Cardiac muscle cell (in vitro differentiated cells and primary cell): ENCODE results near the gene HS6ST2. TPM values are rescaled to one million over a fixed set of nuclear protein-coding genes. Genes with fewer than 3 reads are reported as not detected.

ENCODE experiments used
- DNase-seq, 2 donors: peaks; one replicate each; pipeline versions ENCODE4 v3.0.0 to v3.0.0-alpha.2; 2010 to 2017; ENCODE audit warnings: low read depth in 1 of 2, low spot score in 1 of 2
- H3K27ac ChIP-seq: fragments of 200-600 bp; sonication (generic); 2 replicates; pipeline ENCODE4 v1.5.1; 2016
- H3K27me3 ChIP-seq: fragments of 200-600 bp; sonication (generic); 2 replicates; pipeline ENCODE4 v1.6.0; 2016; ENCODE audit warnings: control low read depth
- H3K36me3 ChIP-seq: fragments of 200-600 bp; sonication (generic); 2 replicates; pipeline ENCODE4 v1.5.1; 2016; ENCODE audit warnings: control low read depth
- H3K4me1 ChIP-seq: fragments of 200-600 bp; sonication (generic); 2 replicates; pipeline ENCODE4 v1.8.1; 2017; ENCODE audit warnings: low read depth, mild to moderate bottlenecking, mixed run types
- H3K4me3 ChIP-seq: fragments of 200-600 bp; sonication (generic); 2 replicates; pipeline ENCODE4 v1.5.1; 2016; ENCODE audit warnings: mild to moderate bottlenecking
- H3K9me3 ChIP-seq: fragments of 200-600 bp; sonication (generic); 2 replicates; pipeline ENCODE4 v1.5.1; 2017; ENCODE audit warnings: low read depth, mild to moderate bottlenecking, control low read depth
- CTCF ChIP-seq: IDR thresholded peaks from 2 replicates; pipeline ENCODE4 v1.5.1; 2012; ENCODE audit warnings: low read depth, mild to moderate bottlenecking, low read length
- polyA plus RNA-seq: library from polyadenylated mRNA; unstranded; fragments of >200 nt; fragmentation: Nextera tagmentation; extraction: Ambion mirVana; gene quantifications from 2 replicates; pipeline ENCODE4 v1.2.1, GENCODE V29; 2016
- total RNA-seq: library from RNA; depleted of rRNA; stranded (reverse); fragments of >200 nt; gene quantifications from 2 replicates; pipeline ENCODE4 v1.2.3, GENCODE V29; 2016

HS6ST2 gene
- total and polyA plus RNA-seq, 2 experiments from 2014 or later: 15.5 to 27.1 TPM

GRCh38 chrX:132730266-132730665, 228.2 kb downstream of the HS6ST2 start:
- Histone ChIP-seq H3K4me3 (no peak overlapping the region), H3K27ac (no peak overlapping the region), H3K4me1 (no peaks in the 10 kb centered on the region), H3K9me3 (no peaks in the 10 kb centered on the region), H3K36me3 (no peaks in the 10 kb centered on the region), H3K27me3 (no peaks in the 10 kb centered on the region)
- no peak for DNase-seq
- TF ChIP-seq CTCF: no peak

- H3K27ac ChIP-seq: no peak overlapping the region
- no peaks in the 10 kb centered on the region for H3K36me3 ChIP-seq
- no peak for DNase-seq
- H3K4me3 ChIP-seq: no peak overlapping the region
- H3K4me1 ChIP-seq: no peaks in the 10 kb centered on the region
- H3K27me3 ChIP-seq: no peaks in the 10 kb centered on the region
- no peaks in the 10 kb centered on the region for H3K9me3 ChIP-seq
- TF ChIP-seq CTCF: no peak
Observed at GRCh38 chrX:132728296-132728695, 230.1 kb downstream of the HS6ST2 start.

- no peak overlapping the region for H3K27ac ChIP-seq
- no peaks in the 10 kb centered on the region for H3K9me3 ChIP-seq
- no peak for TF ChIP-seq CTCF
- peak in 1 of 2 donors; percentile 36 for DNase-seq
- no peak overlapping the region for H3K4me3 ChIP-seq
- no peaks in the 10 kb centered on the region for H3K36me3 ChIP-seq
- no peaks in the 10 kb centered on the region for H3K27me3 ChIP-seq
- peaks cover 8% of the 10 kb centered on the region for H3K4me1 ChIP-seq
Observed at GRCh38 chrX:132718431-132718958, 239.9 kb downstream of the HS6ST2 start.

GRCh38 chrX:132716006-132716405, 242.4 kb downstream of the HS6ST2 start:
- H3K27me3 ChIP-seq: no peaks in the 10 kb centered on the region
- no peak overlapping the region for H3K27ac ChIP-seq
- no peak for DNase-seq
- peak; percentile 27 for TF ChIP-seq CTCF
- peaks cover 8% of the 10 kb centered on the region for H3K4me1 ChIP-seq
- H3K9me3 ChIP-seq: no peaks in the 10 kb centered on the region
- no peaks in the 10 kb centered on the region for H3K36me3 ChIP-seq
- no peak overlapping the region for H3K4me3 ChIP-seq

GRCh38 chrX:132714913-132715312, 243.5 kb downstream of the HS6ST2 start:
- no peak for DNase-seq
- H3K4me3 ChIP-seq: no peak overlapping the region

More at GRCh38 chrX:132714913-132715312, 243.5 kb downstream of the HS6ST2 start:
- Histone ChIP-seq H3K4me1 (peaks cover 8% of the 10 kb centered on the region), H3K36me3 (no peaks in the 10 kb centered on the region), H3K27me3 (no peaks in the 10 kb centered on the region), H3K9me3 (no peaks in the 10 kb centered on the region), H3K27ac (no peak overlapping the region)
- no peak for TF ChIP-seq CTCF
